GM21381 (cell line): ENCODE measurements around the gene MAP2K3.

ENCODE experiments used
- ATAC-seq: cut with Tn5 transposase; IDR thresholded peaks from one replicate; pipeline ENCODE4 v1.9.1; 2021; ENCODE audit warnings: mild to moderate bottlenecking, moderate library complexity; ENCODE audit not compliant: unreplicated experiment

The MAP2K3 gene

GRCh38 chr17:21252796-21253645 lies 31.5 kb upstream of the MAP2K3 start, which contains the start of gene NATD1:
NATD1 (minus strand) TSS chr17:21253410; CDS start chr17:21253264, 146 bp downstream.
- ATAC-seq, result peak; percentile 60

- ATAC-seq, result peak; percentile 8
Observed at GRCh38 chr17:21253646-21254441, 30.7 kb upstream of the MAP2K3 start.

- ATAC-seq, result no peak
Observed at GRCh38 chr17:21258593-21258992, 25.9 kb upstream of the MAP2K3 start.

- no peak for ATAC-seq
Observed at GRCh38 chr17:21262259-21262993, 22.1 kb upstream of the MAP2K3 start.

- no peak for ATAC-seq
Observed at GRCh38 chr17:21263376-21263775, 21.1 kb upstream of the MAP2K3 start.

GRCh38 chr17:21268596-21269188 lies 15.8 kb upstream of the MAP2K3 start:
- no peak for ATAC-seq

- ATAC-seq, result no peak
Observed at GRCh38 chr17:21269394-21269793, 15.1 kb upstream of the MAP2K3 start.

- no peak for ATAC-seq
Observed at GRCh38 chr17:21271454-21272183, 12.9 kb upstream of the MAP2K3 start.

- no peak for ATAC-seq
Observed at GRCh38 chr17:21272250-21272649, 12.3 kb upstream of the MAP2K3 start.

- no peak for ATAC-seq
Observed at GRCh38 chr17:21272881-21273792, 11.4 kb upstream of the MAP2K3 start.

- ATAC-seq, result peak; percentile 6
Observed at GRCh38 chr17:21275047-21275578, 9.4 kb upstream of the MAP2K3 start.

GRCh38 chr17:21275579-21276263 lies 8.8 kb upstream of the MAP2K3 start:
- peak; percentile 92 for ATAC-seq

GRCh38 chr17:21276264-21276588 lies 8.3 kb upstream of the MAP2K3 start:
- ATAC-seq, result no peak

- ATAC-seq, result no peak
Observed at GRCh38 chr17:21277332-21277731, 7.2 kb upstream of the MAP2K3 start.

GRCh38 chr17:21278450-21279197 lies 5.9 kb upstream of the MAP2K3 start:
- no peak for ATAC-seq

GRCh38 chr17:21279198-21279535 lies 5.3 kb upstream of the MAP2K3 start:
- no peak for ATAC-seq

GRCh38 chr17:21279582-21279981 lies 4.9 kb upstream of the MAP2K3 start:
- ATAC-seq, result no peak

GRCh38 chr17:21280081-21280518 lies 4.4 kb upstream of the MAP2K3 start:
- peak; percentile 36 for ATAC-seq
